ENCODE data around the gene CHMP2A.
"Not testable (repeated sequence)": the region's sequence is repeated elsewhere in the genome, so short reads cannot be mapped to it uniquely, and the experiment has no call there.

GRCh38 chr19:58507602-58508223 lies 47.2 kb downstream of the CHMP2A start:
- TF ChIP-seq POLR2A, CTCF (IDR thresholded peaks at IDR 0.05): not testable (repeated sequence)
